ENCODE data around the gene PXDN. TPM values are rescaled to one million over a fixed set of nuclear protein-coding genes. Genes with fewer than 3 reads are reported as not detected.

PXDN gene
- total and polyA plus RNA-seq, 7 donors = 4.1 to 15.4 (median 9.4) TPM

GRCh38 chr2:1621501-1621900, 122.8 kb downstream of the PXDN start:
- H3K4me1 ChIP-seq = no peaks in the 10 kb centered on the region
- no peak for ATAC-seq
- intact Hi-C loops (cut with DNase I) = no loop called here

GRCh38 chr2:1621041-1621440, 123.3 kb downstream of the PXDN start:
- intact Hi-C loops (cut with DNase I) = no loop called here
- Histone ChIP-seq H3K27me3 (ENCODE audit: insufficient read depth in 3 of 3, low read length in 2 of 3) (peaks cover 0 to 6% (median 0%) of the 10 kb centered on the region in 3 donors), H3K9me3 (no peaks in the 10 kb centered on the region), H3K4me3 (no peak overlapping the region), H3K36me3 (ENCODE audit: insufficient read depth in 1 of 2, low read depth in 1 of 2) (no peaks in the 10 kb centered on the region), H3K4me1 (no peaks in the 10 kb centered on the region), H3K27ac (no peak overlapping the region)
- ATAC-seq = no peak
- WGBS, 3 donors = 85 to 91% (median 87%) methylated on average over 11 of the region's 11 CpGs
- DNase-seq = no peak
- TF ChIP-seq CTCF (IDR thresholded peaks at IDR 0.05) = no peak

More at GRCh38 chr2:1621501-1621900, 122.8 kb downstream of the PXDN start:
- 96 to 98% (median 97%) methylated on average over 13 of the region's 13 CpGs for WGBS, 3 donors
- DNase-seq = no peak
- H3K4me3 ChIP-seq = no peak overlapping the region
- H3K36me3 ChIP-seq (ENCODE audit: insufficient read depth in 1 of 2, low read depth in 1 of 2) = no peaks in the 10 kb centered on the region
- TF ChIP-seq CTCF (IDR thresholded peaks at IDR 0.05) = no peak
- no peak overlapping the region for H3K27ac ChIP-seq
- no peaks in the 10 kb centered on the region for H3K9me3 ChIP-seq
- H3K27me3 ChIP-seq (ENCODE audit: insufficient read depth in 3 of 3, low read length in 2 of 3) = peaks cover 0 to 6% (median 0%) of the 10 kb centered on the region in 3 donors

- intact Hi-C loops (cut with DNase I) = no loop called here
- H3K36me3 ChIP-seq (ENCODE audit: insufficient read depth in 1 of 2, low read depth in 1 of 2) = no peaks in the 10 kb centered on the region
- no peak overlapping the region for H3K4me3 ChIP-seq
- no peak for DNase-seq
- no peak for ATAC-seq
- 27 to 43% (median 29%) methylated on average over 11 of the region's 11 CpGs for WGBS, 3 donors
- H3K27ac ChIP-seq = no peak overlapping the region
- no peak for TF ChIP-seq CTCF (IDR thresholded peaks at IDR 0.05)
- peaks cover 0 to 6% (median 0%) of the 10 kb centered on the region in 3 donors for H3K27me3 ChIP-seq (ENCODE audit: insufficient read depth in 3 of 3, low read length in 2 of 3)
- H3K4me1 ChIP-seq = no peaks in the 10 kb centered on the region
- no peaks in the 10 kb centered on the region for H3K9me3 ChIP-seq
Observed at GRCh38 chr2:1620081-1620480, 124.2 kb downstream of the PXDN start.

GRCh38 chr2:1619556-1619955, 124.8 kb downstream of the PXDN start:
- intact Hi-C loops (cut with DNase I) = no loop called here
- Histone ChIP-seq H3K4me3 (no peak overlapping the region), H3K27me3 (ENCODE audit: insufficient read depth in 3 of 3, low read length in 2 of 3) (peaks cover 0 to 8% (median 0%) of the 10 kb centered on the region in 3 donors), H3K27ac (no peak overlapping the region), H3K4me1 (no peaks in the 10 kb centered on the region), H3K36me3 (ENCODE audit: insufficient read depth in 1 of 2, low read depth in 1 of 2) (no peaks in the 10 kb centered on the region), H3K9me3 (no peaks in the 10 kb centered on the region)
- WGBS, 3 donors = 69 to 91% (median 87%) methylated on average over 8 to 9 of the region's 10 CpGs
- DNase-seq = no peak
- no peak for ATAC-seq
- TF ChIP-seq CTCF (IDR thresholded peaks at IDR 0.05) = no peak

- no peak for DNase-seq
- H3K36me3 ChIP-seq (ENCODE audit: insufficient read depth in 1 of 2, low read depth in 1 of 2) = no peaks in the 10 kb centered on the region
- intact Hi-C loops (cut with DNase I) = no loop called here
- H3K27me3 ChIP-seq (ENCODE audit: insufficient read depth in 3 of 3, low read length in 2 of 3) = peaks cover 0 to 8% (median 0%) of the 10 kb centered on the region in 3 donors
- no peak for ATAC-seq
- H3K4me3 ChIP-seq = no peak overlapping the region
- H3K4me1 ChIP-seq = no peaks in the 10 kb centered on the region
- H3K9me3 ChIP-seq = no peaks in the 10 kb centered on the region
- H3K27ac ChIP-seq = no peak overlapping the region
- no peak for TF ChIP-seq CTCF (IDR thresholded peaks at IDR 0.05)
- WGBS, 3 donors = 59 to 100% (median 95%) methylated on average over 1 to 3 of the region's 3 CpGs
Observed at GRCh38 chr2:1618974-1619373, 125.3 kb downstream of the PXDN start.
